Caco-2 (cell line): ENCODE measurements around the gene FARS2. TPM values are rescaled to one million over a fixed set of nuclear protein-coding genes. Genes with fewer than 3 reads are reported as not detected.

Experiments
- BruUV-seq: library from RNA; stranded (reverse); fragments of 400-500 nt; replicated peaks from 2 replicates; lab custom pipeline; 2021; lab: Mats Ljungman, UMichigan
- CTCF ChIA-PET: fragments of 300-600 bp; sonication (Branson Sonifier 250); formaldehyde crosslinking; loops from one replicate; lab custom pipeline; 2022; ENCODE audit warnings: antibody characterized with exemption; lab: Charles Lee
- POLR2A ChIA-PET: fragments of 300-600 bp; sonication (Branson Sonifier 250); formaldehyde crosslinking; loops from one replicate; lab custom pipeline; 2022; ENCODE audit warnings: antibody characterized with exemption; lab: Charles Lee
- DNase-seq, 2 experiments: peaks; one replicate each; pipeline versions ENCODE4 v3.0.0 to v3.0.0-alpha.2; 2020 to 2022
- H3K27me3 ChIP-seq: replicated peaks from 2 replicates; pipeline ENCODE4 v1.6.0; 2011; ENCODE audit warnings: low read length; ENCODE audit not compliant: control insufficient read depth, insufficient read depth
- H3K36me3 ChIP-seq: 2 replicates; pipeline ENCODE4 v1.5.1; 2011; ENCODE audit warnings: low read length; ENCODE audit not compliant: control insufficient read depth, insufficient read depth
- H3K4me1 ChIP-seq: fragments of 250-450 bp; sonication (Bioruptor Pico); 2 replicates; pipeline ENCODE4 v1.5.1; 2020; ENCODE audit warnings: mild to moderate bottlenecking
- H3K4me3 ChIP-seq: 2 replicates; pipeline ENCODE4 v1.5.1; 2011; ENCODE audit warnings: low read depth, mild to moderate bottlenecking, control low read depth, low read length
- H3K9me3 ChIP-seq: fragments of 250-450 bp; sonication (Bioruptor Pico); 2 replicates; pipeline ENCODE4 v1.5.1; 2020; ENCODE audit warnings: mild to moderate bottlenecking, moderate library complexity
- H3K27ac Mint-ChIP-seq: one replicate; pipeline ENCODE4 v1.8.0; 2022; ENCODE audit warnings: mixed read lengths; ENCODE audit not compliant: unreplicated experiment
- H3K27me3 Mint-ChIP-seq: one replicate; pipeline ENCODE4 v1.8.0; 2022; ENCODE audit warnings: mixed read lengths; ENCODE audit not compliant: insufficient read depth, unreplicated experiment
- H3K36me3 Mint-ChIP-seq: one replicate; pipeline ENCODE4 v1.8.0; 2022; ENCODE audit warnings: mild to moderate bottlenecking, mixed read lengths; ENCODE audit not compliant: insufficient read depth, unreplicated experiment
- H3K4me1 Mint-ChIP-seq: one replicate; pipeline ENCODE4 v1.8.0; 2022; ENCODE audit warnings: low read depth, mixed read lengths; ENCODE audit not compliant: unreplicated experiment
- H3K4me3 Mint-ChIP-seq: one replicate; pipeline ENCODE4 v1.8.0; 2022; ENCODE audit warnings: mild to moderate bottlenecking, moderate library complexity, mixed read lengths; ENCODE audit not compliant: unreplicated experiment
- H3K9me3 Mint-ChIP-seq: one replicate; pipeline ENCODE4 v1.8.0; 2022; ENCODE audit warnings: mixed read lengths; ENCODE audit not compliant: unreplicated experiment
- intact Hi-C: fragments of 100-400 bp; cut with micrococcal nuclease; formaldehyde crosslinking; loops from one replicate; pipeline ENCODE4 v1.10.0; 2022; ENCODE audit not compliant: unreplicated experiment
- total RNA-seq: library from RNA; stranded (reverse); gene quantifications from 2 replicates; pipeline ENCODE4 v1.2.3, GENCODE V29; 2022
- TF ChIP-seq, protein P1 (sequence below), 2 experiments: fragments of 200-600 bp in 1 of 2; IDR thresholded peaks; 1 replicate in 1 of 2; 2 replicates in 1 of 2; pipeline versions ENCODE4 v1.5.1 to v1.8.0; 2011 to 2022; ENCODE audit warnings: antibody characterized with exemption in 1 of 2, control low read depth in 1 of 2, inconsistent platforms in 1 of 2, low read depth in 1 of 2, low read length in 1 of 2, mild to moderate bottlenecking in 1 of 2, moderate library complexity in 1 of 2; ENCODE audit not compliant: insufficient read depth in 1 of 2, severe bottlenecking in 1 of 2, unreplicated experiment in 1 of 2

FARS2 gene
- total RNA-seq, 1 experiment from 2014 or later: 15.4 TPM

DNA sequence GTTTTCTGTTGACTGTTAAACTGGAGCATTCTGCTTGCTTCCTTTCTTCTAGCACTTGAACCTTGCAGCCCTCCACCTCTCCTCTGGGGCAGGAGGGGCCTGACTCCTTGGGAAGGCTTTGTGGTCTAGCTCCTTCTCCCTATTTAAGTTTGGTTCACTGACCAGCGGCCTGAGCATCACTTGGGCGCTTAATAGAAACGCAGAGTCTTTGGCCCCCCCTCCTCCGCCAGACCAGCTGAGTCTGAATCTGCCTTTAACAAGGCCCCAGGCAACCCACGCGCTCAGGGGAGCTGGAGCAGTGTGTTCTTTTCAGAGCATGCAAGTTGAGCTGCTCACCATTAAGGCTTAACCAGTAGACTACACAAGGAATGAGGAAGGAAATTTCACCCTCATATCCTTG, 519.7 kb downstream of the FARS2 start:
- Mint-ChIP-seq H3K9me3 (no peaks in the 10 kb centered on the region), H3K36me3 (no peaks in the 10 kb centered on the region), H3K27me3 (no peaks in the 10 kb centered on the region), H3K4me3 (no peak overlapping the region), H3K27ac (no peak overlapping the region), H3K4me1 (no peaks in the 10 kb centered on the region)
- no peak overlapping the region for H3K4me3 ChIP-seq
- DNase-seq: no peak
- POLR2A ChIA-PET: no interaction called here
- no peaks in the 10 kb centered on the region for H3K4me1 ChIP-seq
- TF ChIP-seq, protein P1, sequence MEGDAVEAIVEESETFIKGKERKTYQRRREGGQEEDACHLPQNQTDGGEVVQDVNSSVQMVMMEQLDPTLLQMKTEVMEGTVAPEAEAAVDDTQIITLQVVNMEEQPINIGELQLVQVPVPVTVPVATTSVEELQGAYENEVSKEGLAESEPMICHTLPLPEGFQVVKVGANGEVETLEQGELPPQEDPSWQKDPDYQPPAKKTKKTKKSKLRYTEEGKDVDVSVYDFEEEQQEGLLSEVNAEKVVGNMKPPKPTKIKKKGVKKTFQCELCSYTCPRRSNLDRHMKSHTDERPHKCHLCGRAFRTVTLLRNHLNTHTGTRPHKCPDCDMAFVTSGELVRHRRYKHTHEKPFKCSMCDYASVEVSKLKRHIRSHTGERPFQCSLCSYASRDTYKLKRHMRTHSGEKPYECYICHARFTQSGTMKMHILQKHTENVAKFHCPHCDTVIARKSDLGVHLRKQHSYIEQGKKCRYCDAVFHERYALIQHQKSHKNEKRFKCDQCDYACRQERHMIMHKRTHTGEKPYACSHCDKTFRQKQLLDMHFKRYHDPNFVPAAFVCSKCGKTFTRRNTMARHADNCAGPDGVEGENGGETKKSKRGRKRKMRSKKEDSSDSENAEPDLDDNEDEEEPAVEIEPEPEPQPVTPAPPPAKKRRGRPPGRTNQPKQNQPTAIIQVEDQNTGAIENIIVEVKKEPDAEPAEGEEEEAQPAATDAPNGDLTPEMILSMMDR (IDR thresholded peaks at IDR 0.05; ENCODE audit: insufficient read depth in 1 of 2, low read depth in 1 of 2, low read length in 1 of 2, severe bottlenecking in 1 of 2, unreplicated experiment in 1 of 2): no peak
- intact Hi-C loops: no loop called here
- no peaks in the 10 kb centered on the region for H3K9me3 ChIP-seq
- BruUV-seq: no TSS peak
- H3K36me3 ChIP-seq: no peaks in the 10 kb centered on the region
- no peaks in the 10 kb centered on the region for H3K27me3 ChIP-seq
- CTCF ChIA-PET: no interaction called here

DNA sequence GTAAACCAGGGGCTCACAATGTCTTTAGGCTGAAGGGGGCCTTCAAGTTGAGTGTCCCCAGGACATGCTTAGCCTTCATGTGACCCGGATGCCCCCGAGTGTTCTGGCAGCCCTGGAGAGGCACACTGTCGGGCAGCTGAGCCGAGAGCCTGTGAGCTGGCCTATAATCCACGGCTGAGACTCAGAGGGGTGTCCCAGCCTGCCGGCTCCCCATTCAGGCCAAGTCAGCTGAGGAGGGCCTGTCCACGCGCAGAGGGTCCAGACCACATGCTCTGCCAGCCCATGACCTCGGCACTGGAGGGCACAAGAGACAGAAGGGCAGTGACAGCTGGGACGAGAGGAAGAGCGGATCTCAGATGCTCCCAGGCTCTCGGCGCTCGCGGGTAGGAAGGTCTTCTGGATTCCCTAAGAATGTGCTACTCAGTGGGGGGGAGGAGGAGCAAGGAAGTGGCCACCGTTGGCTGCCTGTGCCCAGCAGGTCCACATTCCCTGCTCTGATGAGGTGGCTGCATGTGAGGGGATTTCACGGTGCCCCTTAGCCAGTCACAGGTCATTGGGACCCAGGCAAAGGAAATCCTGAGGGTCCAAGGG, 520.7 kb downstream of the FARS2 start:
- H3K4me3 Mint-ChIP-seq: no peak overlapping the region
- intact Hi-C loops: no loop called here
- H3K27me3 Mint-ChIP-seq: no peaks in the 10 kb centered on the region
- CTCF ChIA-PET: no interaction called here
- no peak for DNase-seq
- POLR2A ChIA-PET: no interaction called here
- H3K36me3 Mint-ChIP-seq: no peaks in the 10 kb centered on the region
- TF ChIP-seq, protein P1 (IDR thresholded peaks at IDR 0.05; ENCODE audit: insufficient read depth in 1 of 2, low read depth in 1 of 2, low read length in 1 of 2, severe bottlenecking in 1 of 2, unreplicated experiment in 1 of 2): no peak
- H3K27me3 ChIP-seq: no peaks in the 10 kb centered on the region
- no peaks in the 10 kb centered on the region for H3K4me1 Mint-ChIP-seq
- H3K9me3 Mint-ChIP-seq: no peaks in the 10 kb centered on the region
- H3K4me3 ChIP-seq: no peak overlapping the region
- no peak overlapping the region for H3K27ac Mint-ChIP-seq
- no peaks in the 10 kb centered on the region for H3K4me1 ChIP-seq
- BruUV-seq: no TSS peak
- H3K36me3 ChIP-seq: no peaks in the 10 kb centered on the region
- H3K9me3 ChIP-seq: no peaks in the 10 kb centered on the region

DNA sequence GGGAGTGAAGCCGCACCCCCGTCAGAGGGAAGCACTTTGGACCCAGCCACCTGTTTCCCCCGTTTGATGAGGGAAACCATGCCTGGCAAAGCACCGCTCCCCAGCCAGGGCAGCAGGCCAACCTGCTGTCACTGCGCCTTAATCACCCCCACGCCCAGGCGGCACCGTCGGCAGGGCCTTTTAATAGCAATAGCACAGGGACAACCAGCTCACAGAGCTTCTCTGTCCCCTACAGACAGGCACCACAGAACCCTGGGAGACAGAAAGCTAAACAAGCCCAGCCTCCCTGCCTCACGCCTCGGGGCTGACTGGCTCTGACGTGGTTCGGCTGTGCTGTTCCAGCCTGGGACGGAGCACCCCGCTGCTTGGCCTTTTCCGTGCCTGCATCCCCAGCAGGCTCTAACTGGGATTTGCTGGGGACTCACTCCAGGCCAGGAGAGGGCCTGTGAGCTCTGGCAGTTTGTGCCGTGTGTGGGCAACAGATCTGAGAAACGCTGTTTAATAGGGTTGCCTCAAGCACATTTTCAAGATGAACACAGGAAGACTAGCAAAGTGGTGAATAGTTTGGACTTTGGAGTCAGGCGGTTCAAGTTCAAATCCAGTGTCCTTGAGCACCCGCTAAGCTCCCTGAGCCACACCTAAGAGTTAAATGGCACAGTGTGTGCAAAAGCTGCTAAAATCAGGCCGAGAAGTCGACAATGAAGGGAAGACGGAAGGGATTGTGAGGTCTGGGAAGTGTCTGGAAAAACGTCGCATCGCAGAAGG, 521.7 kb downstream of the FARS2 start:
- Histone ChIP-seq H3K9me3 (no peaks in the 10 kb centered on the region), H3K36me3 (no peaks in the 10 kb centered on the region), H3K27me3 (no peaks in the 10 kb centered on the region), H3K4me1 (no peaks in the 10 kb centered on the region), H3K4me3 (no peak overlapping the region)
- Mint-ChIP-seq H3K27ac (no peak overlapping the region), H3K36me3 (no peaks in the 10 kb centered on the region), H3K4me1 (no peaks in the 10 kb centered on the region), H3K9me3 (no peaks in the 10 kb centered on the region), H3K4me3 (no peak overlapping the region), H3K27me3 (no peaks in the 10 kb centered on the region)
- CTCF ChIA-PET: no interaction called here
- intact Hi-C loops: no loop called here
- no peak for DNase-seq
- TF ChIP-seq, protein P1 (IDR thresholded peaks at IDR 0.05; ENCODE audit: insufficient read depth in 1 of 2, low read depth in 1 of 2, low read length in 1 of 2, severe bottlenecking in 1 of 2, unreplicated experiment in 1 of 2): no peak
- POLR2A ChIA-PET: no interaction called here
- no TSS peak for BruUV-seq
